Neural progenitor cell (in vitro differentiated cells): ENCODE measurements around the gene SLC25A19.

Source experiments
- EZH2phosphoT487 ChIP-seq: fragments of 200-600 bp; sonication (generic); IDR thresholded peaks from 2 replicates; pipeline ENCODE4 v1.6.1; 2017; ENCODE audit warnings: antibody characterized with exemption
- TF ChIP-seq, protein P1 (sequence below): fragments of 200-600 bp; sonication (generic); IDR thresholded peaks from 2 replicates; pipeline ENCODE4 v1.5.1; 2017; ENCODE audit warnings: antibody characterized with exemption, mild to moderate bottlenecking

- no peak for TF ChIP-seq EZH2phosphoT487
- TF ChIP-seq, protein P1, sequence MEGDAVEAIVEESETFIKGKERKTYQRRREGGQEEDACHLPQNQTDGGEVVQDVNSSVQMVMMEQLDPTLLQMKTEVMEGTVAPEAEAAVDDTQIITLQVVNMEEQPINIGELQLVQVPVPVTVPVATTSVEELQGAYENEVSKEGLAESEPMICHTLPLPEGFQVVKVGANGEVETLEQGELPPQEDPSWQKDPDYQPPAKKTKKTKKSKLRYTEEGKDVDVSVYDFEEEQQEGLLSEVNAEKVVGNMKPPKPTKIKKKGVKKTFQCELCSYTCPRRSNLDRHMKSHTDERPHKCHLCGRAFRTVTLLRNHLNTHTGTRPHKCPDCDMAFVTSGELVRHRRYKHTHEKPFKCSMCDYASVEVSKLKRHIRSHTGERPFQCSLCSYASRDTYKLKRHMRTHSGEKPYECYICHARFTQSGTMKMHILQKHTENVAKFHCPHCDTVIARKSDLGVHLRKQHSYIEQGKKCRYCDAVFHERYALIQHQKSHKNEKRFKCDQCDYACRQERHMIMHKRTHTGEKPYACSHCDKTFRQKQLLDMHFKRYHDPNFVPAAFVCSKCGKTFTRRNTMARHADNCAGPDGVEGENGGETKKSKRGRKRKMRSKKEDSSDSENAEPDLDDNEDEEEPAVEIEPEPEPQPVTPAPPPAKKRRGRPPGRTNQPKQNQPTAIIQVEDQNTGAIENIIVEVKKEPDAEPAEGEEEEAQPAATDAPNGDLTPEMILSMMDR: no peak
Observed at GRCh38 chr17:75246404-75246803, 42.8 kb downstream of the SLC25A19 start.
